Measurements from ENCODE around the gene TICAM1. TPM values are rescaled to one million over a fixed set of nuclear protein-coding genes. Genes with fewer than 3 reads are reported as not detected.

Gene TICAM1
- total RNA-seq, 1 experiment from 2014 or later: 9.9 TPM

DNA sequence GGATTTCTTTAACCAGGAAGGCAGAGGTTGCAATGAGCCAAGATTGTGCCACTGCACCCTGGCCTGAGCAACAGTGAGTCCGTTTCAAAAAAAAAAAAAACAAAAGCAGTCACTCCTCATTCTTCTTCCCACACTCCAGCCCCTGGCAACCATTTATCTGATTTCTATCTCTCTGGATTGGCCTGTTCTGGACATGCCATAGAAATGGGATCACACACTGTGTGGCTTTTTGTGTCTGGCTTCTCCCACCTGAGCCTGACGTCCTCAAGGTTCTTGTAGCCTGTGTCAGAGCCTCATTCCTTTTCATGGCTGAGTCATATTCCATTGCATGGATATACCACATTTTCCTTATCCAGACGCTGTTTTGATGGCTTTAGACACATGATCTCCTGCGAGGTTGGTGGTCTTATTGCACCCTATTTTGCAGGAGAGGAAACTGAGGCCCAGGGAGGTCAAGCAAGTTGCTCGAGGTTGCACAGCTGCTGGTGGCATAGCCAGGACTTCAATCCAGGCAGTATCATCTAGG lies 55.8 kb downstream of the TICAM1 start:
- Histone ChIP-seq H3K79me2 (ENCODE audit: low read depth) (no peaks in the 10 kb centered on the region), H3F3A (ENCODE audit: insufficient read depth, low read depth) (no peaks in the 10 kb centered on the region), H3K4me3 (no peak overlapping the region), H3K4me1 (replicated peaks; ENCODE audit: insufficient read depth) (no peaks in the 10 kb centered on the region), H2AFZ (no peak overlapping the region), H3K27me3 (ENCODE audit: insufficient read depth, low read depth) (peaks cover 64% of the 10 kb centered on the region), H4K20me1 (ENCODE audit: insufficient read depth) (no peaks in the 10 kb centered on the region), H3K9me2 (ENCODE audit: insufficient read depth) (no peaks in the 10 kb centered on the region), H3K36me3 (ENCODE audit: low read depth) (no peaks in the 10 kb centered on the region), H3K9me3 (ENCODE audit: insufficient read depth, low read depth) (no peaks in the 10 kb centered on the region), H3K4me2 (no peak overlapping the region), H3K27ac (no peak overlapping the region)
- no peak for TF ChIP-seq EZH2 (IDR thresholded peaks at IDR 0.05; ENCODE audit: low read depth)
- TF ChIP-seq, protein P1, sequence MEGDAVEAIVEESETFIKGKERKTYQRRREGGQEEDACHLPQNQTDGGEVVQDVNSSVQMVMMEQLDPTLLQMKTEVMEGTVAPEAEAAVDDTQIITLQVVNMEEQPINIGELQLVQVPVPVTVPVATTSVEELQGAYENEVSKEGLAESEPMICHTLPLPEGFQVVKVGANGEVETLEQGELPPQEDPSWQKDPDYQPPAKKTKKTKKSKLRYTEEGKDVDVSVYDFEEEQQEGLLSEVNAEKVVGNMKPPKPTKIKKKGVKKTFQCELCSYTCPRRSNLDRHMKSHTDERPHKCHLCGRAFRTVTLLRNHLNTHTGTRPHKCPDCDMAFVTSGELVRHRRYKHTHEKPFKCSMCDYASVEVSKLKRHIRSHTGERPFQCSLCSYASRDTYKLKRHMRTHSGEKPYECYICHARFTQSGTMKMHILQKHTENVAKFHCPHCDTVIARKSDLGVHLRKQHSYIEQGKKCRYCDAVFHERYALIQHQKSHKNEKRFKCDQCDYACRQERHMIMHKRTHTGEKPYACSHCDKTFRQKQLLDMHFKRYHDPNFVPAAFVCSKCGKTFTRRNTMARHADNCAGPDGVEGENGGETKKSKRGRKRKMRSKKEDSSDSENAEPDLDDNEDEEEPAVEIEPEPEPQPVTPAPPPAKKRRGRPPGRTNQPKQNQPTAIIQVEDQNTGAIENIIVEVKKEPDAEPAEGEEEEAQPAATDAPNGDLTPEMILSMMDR (conservative IDR thresholded peaks at IDR 0.05): no peak
- ChIA-PET CTCF (no interaction called here), POLR2A (ENCODE audit: unreplicated experiment) (no interaction called here)
- intact Hi-C loops (cut with micrococcal nuclease; ENCODE audit: unreplicated experiment): no loop called here
- DNase-seq: no peak
- BruUV-seq (replicated peaks): no TSS peak

DNA sequence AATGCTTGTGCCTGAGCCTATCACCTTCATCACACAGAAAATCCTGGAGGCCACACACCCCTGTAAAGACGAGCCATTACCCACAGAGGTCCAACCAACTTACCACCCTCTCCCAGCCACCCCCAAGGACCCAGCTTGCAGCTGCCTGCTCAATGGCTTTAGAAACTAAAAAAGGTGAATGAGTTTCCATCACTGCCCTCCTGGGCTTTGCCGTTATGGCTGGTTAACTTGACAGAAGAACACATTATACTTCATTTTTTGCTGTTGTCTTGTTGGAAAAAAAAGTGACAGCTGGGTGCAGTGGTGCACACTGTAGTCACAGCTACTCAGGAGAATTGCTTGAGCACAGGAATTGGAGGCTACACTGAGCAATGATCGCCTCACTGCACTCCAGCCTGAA lies 57.4 kb downstream of the TICAM1 start:
- no peak overlapping the region for H3K4me2 ChIP-seq
- H3K27ac ChIP-seq: no peak overlapping the region
- no peaks in the 10 kb centered on the region for H4K20me1 ChIP-seq (ENCODE audit: insufficient read depth)
- no peaks in the 10 kb centered on the region for H3K4me1 ChIP-seq (replicated peaks; ENCODE audit: insufficient read depth)
- no peaks in the 10 kb centered on the region for H3K9me2 ChIP-seq (ENCODE audit: insufficient read depth)
- no peak for DNase-seq
- H3K9me3 ChIP-seq (ENCODE audit: insufficient read depth, low read depth): no peaks in the 10 kb centered on the region
- TF ChIP-seq EZH2 (IDR thresholded peaks at IDR 0.05; ENCODE audit: low read depth): no peak
- TF ChIP-seq, protein P1 (conservative IDR thresholded peaks at IDR 0.05): no peak
- H2AFZ ChIP-seq: no peak overlapping the region
- peaks cover 8% of the 10 kb centered on the region; the same call in 1 of the 2 replicates for H3F3A ChIP-seq (ENCODE audit: insufficient read depth, low read depth)
- POLR2A ChIA-PET (ENCODE audit: unreplicated experiment): interaction anchor here (0.5 kb wide), 1 partner anchor 121 kb away, joined by 4 read pairs; no protein-coding TSS in a partner anchor
- no peak overlapping the region for H3K4me3 ChIP-seq
- no peaks in the 10 kb centered on the region for H3K36me3 ChIP-seq (ENCODE audit: low read depth)
- H3K79me2 ChIP-seq (ENCODE audit: low read depth): no peaks in the 10 kb centered on the region
- BruUV-seq (replicated peaks): no TSS peak
- intact Hi-C loops (cut with micrococcal nuclease; ENCODE audit: unreplicated experiment): no loop called here
- H3K27me3 ChIP-seq (ENCODE audit: insufficient read depth, low read depth): peaks cover 58% of the 10 kb centered on the region
- CTCF ChIA-PET: no interaction called here

DNA sequence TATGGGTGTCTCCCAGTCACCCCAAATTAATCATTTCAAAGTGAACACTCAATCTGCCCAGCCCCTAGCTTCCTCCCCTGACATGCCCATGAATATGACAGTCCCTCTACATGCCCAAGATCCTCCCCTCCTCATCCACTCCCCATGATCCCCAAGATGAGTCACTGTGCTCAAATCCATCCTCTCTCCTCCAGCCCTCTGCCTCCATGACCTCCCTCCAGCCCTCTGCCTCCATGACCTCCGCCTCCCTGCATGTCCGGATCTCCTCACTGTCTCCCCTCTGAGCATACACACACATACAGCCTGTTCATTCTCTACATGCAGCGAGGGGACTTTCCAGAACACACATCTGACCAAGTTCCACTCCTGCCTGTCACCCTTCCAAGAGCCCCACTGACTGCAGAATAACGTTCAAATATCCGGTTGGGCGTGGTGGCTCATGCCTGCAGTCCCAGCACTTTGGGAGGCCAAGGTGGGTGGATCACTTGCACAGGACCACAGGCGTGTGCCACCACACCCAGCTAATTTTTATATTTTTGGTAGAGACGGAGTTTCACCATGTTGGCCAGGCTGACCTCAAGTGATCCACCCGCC lies 58.4 kb downstream of the TICAM1 start:
- H3K9me3 ChIP-seq (ENCODE audit: insufficient read depth, low read depth): no peaks in the 10 kb centered on the region
- POLR2A ChIA-PET (ENCODE audit: unreplicated experiment): no interaction called here
- CTCF ChIA-PET: no interaction called here
- no peaks in the 10 kb centered on the region for H4K20me1 ChIP-seq (ENCODE audit: insufficient read depth)
- H3K36me3 ChIP-seq (ENCODE audit: low read depth): no peaks in the 10 kb centered on the region
- peaks cover 53% of the 10 kb centered on the region for H3K27me3 ChIP-seq (ENCODE audit: insufficient read depth, low read depth)
- TF ChIP-seq, protein P1 (conservative IDR thresholded peaks at IDR 0.05): no peak
- no peak for TF ChIP-seq EZH2 (IDR thresholded peaks at IDR 0.05; ENCODE audit: low read depth)
- H3K79me2 ChIP-seq (ENCODE audit: low read depth): no peaks in the 10 kb centered on the region
- intact Hi-C loops (cut with micrococcal nuclease; ENCODE audit: unreplicated experiment): no loop called here
- no peak for DNase-seq
- no peaks in the 10 kb centered on the region for H3K4me1 ChIP-seq (replicated peaks; ENCODE audit: insufficient read depth)
- H3K27ac ChIP-seq: no peak overlapping the region
- no peak overlapping the region for H3K4me3 ChIP-seq
- peaks cover 11% of the 10 kb centered on the region; the same call in 1 of the 2 replicates for H3F3A ChIP-seq (ENCODE audit: insufficient read depth, low read depth)
- H2AFZ ChIP-seq: no peak overlapping the region
- BruUV-seq (replicated peaks): no TSS peak
- no peak overlapping the region for H3K4me2 ChIP-seq
- H3K9me2 ChIP-seq (ENCODE audit: insufficient read depth): no peaks in the 10 kb centered on the region

Data from PC-9 (cell line).